ENCODE results near the gene ZNF441. TPM values are rescaled to one million over a fixed set of nuclear protein-coding genes. Genes with fewer than 3 reads are reported as not detected.

Gene ZNF441
- total RNA-seq, 4 donors from 2014 or later = 13.8 to 18.1 (median 15.8) TPM

- no peak overlapping the region for H3K4me3 ChIP-seq
- no peak for DNase-seq (ENCODE audit: low spot score in 2 of 2)
- peaks cover 28 to 98% (median 43%) of the 10 kb centered on the region in 3 donors for H3K36me3 ChIP-seq
- H3K4me1 ChIP-seq = no peaks in the 10 kb centered on the region
- no peak overlapping the region for H3K27ac ChIP-seq
- no peaks in the 10 kb centered on the region for H3K27me3 ChIP-seq
- H3K9me3 ChIP-seq = peaks cover 11 to 100% (median 57%) of the 10 kb centered on the region in 4 donors
- TF ChIP-seq POLR2A (IDR thresholded peaks at IDR 0.05) (no peak), CTCF (IDR thresholded peaks at IDR 0.05) (no peak), EP300 (IDR thresholded peaks at IDR 0.05) (no peak)
- 95 to 96% methylated on average over 7 of the region's 7 CpGs for WGBS, 2 donors
Observed at GRCh38 chr19:11780431-11781020, 13.7 kb downstream of the ZNF441 start.

- 92 to 93% methylated on average over 5 of the region's 5 CpGs for WGBS, 2 donors
Observed at GRCh38 chr19:11781295-11782057, 14.7 kb downstream of the ZNF441 start.

GRCh38 chr19:11783767-11784166 lies 17.0 kb downstream of the ZNF441 start:
- no peak overlapping the region for H3K27ac ChIP-seq
- TF ChIP-seq EP300 (IDR thresholded peaks at IDR 0.05) (no peak), CTCF (IDR thresholded peaks at IDR 0.05) (no peak), POLR2A (IDR thresholded peaks at IDR 0.05) (no peak)
- no peaks in the 10 kb centered on the region for H3K27me3 ChIP-seq
- H3K4me3 ChIP-seq = no peak overlapping the region
- no peaks in the 10 kb centered on the region for H3K4me1 ChIP-seq
- H3K36me3 ChIP-seq = peaks cover 26 to 75% (median 31%) of the 10 kb centered on the region in 3 donors
- peaks cover 11 to 100% (median 55%) of the 10 kb centered on the region in 4 donors for H3K9me3 ChIP-seq
- 97 to 100% methylated on average over 1 of the region's 1 CpG for WGBS, 2 donors
- no peak for DNase-seq (ENCODE audit: low spot score in 2 of 2)

More at GRCh38 chr19:11781295-11782057, 14.7 kb downstream of the ZNF441 start:
- H3K4me1 ChIP-seq = no peaks in the 10 kb centered on the region
- H3K27ac ChIP-seq = no peak overlapping the region
- H3K36me3 ChIP-seq = peaks cover 28 to 98% (median 43%) of the 10 kb centered on the region in 3 donors
- no peak for TF ChIP-seq POLR2A (IDR thresholded peaks at IDR 0.05)
- TF ChIP-seq EP300 (IDR thresholded peaks at IDR 0.05) = no peak
- no peak for TF ChIP-seq CTCF (IDR thresholded peaks at IDR 0.05)
- no peaks in the 10 kb centered on the region for H3K27me3 ChIP-seq
- no peak for DNase-seq (ENCODE audit: low spot score in 2 of 2)
- H3K9me3 ChIP-seq = peaks cover 11 to 100% (median 56%) of the 10 kb centered on the region in 4 donors
- no peak overlapping the region for H3K4me3 ChIP-seq

- no peak for DNase-seq (ENCODE audit: low spot score in 2 of 2)
- Histone ChIP-seq H3K9me3 (peaks cover 11 to 100% (median 56%) of the 10 kb centered on the region in 4 donors), H3K4me1 (no peaks in the 10 kb centered on the region), H3K4me3 (no peak overlapping the region), H3K36me3 (peaks cover 21 to 69% (median 25%) of the 10 kb centered on the region in 3 donors), H3K27me3 (no peaks in the 10 kb centered on the region), H3K27ac (no peak overlapping the region)
- 98 to 100% methylated on average over 3 of the region's 3 CpGs for WGBS, 2 donors
- TF ChIP-seq POLR2A (IDR thresholded peaks at IDR 0.05) (no peak), CTCF (IDR thresholded peaks at IDR 0.05) (no peak), EP300 (IDR thresholded peaks at IDR 0.05) (no peak)
Observed at GRCh38 chr19:11784356-11784755, 17.6 kb downstream of the ZNF441 start.

- no peak overlapping the region for H3K27ac ChIP-seq
- H3K4me3 ChIP-seq = no peak overlapping the region
- H3K9me3 ChIP-seq = peaks cover 0 to 91% (median 32%) of the 10 kb centered on the region in 4 donors
- DNase-seq (ENCODE audit: low spot score in 2 of 2) = no peak
- TF ChIP-seq POLR2A (IDR thresholded peaks at IDR 0.05) (no peak), CTCF (IDR thresholded peaks at IDR 0.05) (no peak), EP300 (IDR thresholded peaks at IDR 0.05) (no peak)
- H3K36me3 ChIP-seq = peaks cover 0 to 37% (median 0%) of the 10 kb centered on the region in 3 donors
- WGBS, 2 donors = 66 to 69% methylated on average over 3 of the region's 3 CpGs
- no peaks in the 10 kb centered on the region for H3K4me1 ChIP-seq
- no peaks in the 10 kb centered on the region for H3K27me3 ChIP-seq
Observed at GRCh38 chr19:11787536-11787935, 20.7 kb downstream of the ZNF441 start.

All from tibial nerve (tissue), 4 donors.